HG03139 (cell line): Measurements from ENCODE around the gene RCBTB1.
"Not testable (repeated sequence)": the region's sequence is repeated elsewhere in the genome, so short reads cannot be mapped to it uniquely, and the experiment has no call there.

Source experiments
- ATAC-seq: cut with Tn5 transposase; IDR thresholded peaks from one replicate; pipeline ENCODE4 v1.9.1; 2021; ENCODE audit not compliant: unreplicated experiment

RCBTB1 gene

GRCh38 chr13:49585220-49586157, at the start of gene RCBTB1:
Gene RCBTB1 (minus strand): TSS chr13:49585558. CDS start chr13:49567279, 18,279 bp downstream.
- peak; percentile 86 for ATAC-seq

GRCh38 chr13:49633710-49634109, 48.4 kb upstream of the RCBTB1 start:
- no peak for ATAC-seq

- ATAC-seq, result no peak
Measured at GRCh38 chr13:49632156-49632555, 46.8 kb upstream of the RCBTB1 start.

- no peak for ATAC-seq
Measured at GRCh38 chr13:49630580-49630979, 45.2 kb upstream of the RCBTB1 start.

- ATAC-seq, result no peak
Measured at GRCh38 chr13:49629947-49630346, 44.6 kb upstream of the RCBTB1 start.

GRCh38 chr13:49629196-49629938, 44.0 kb upstream of the RCBTB1 start:
- no peak for ATAC-seq

GRCh38 chr13:49627831-49628652, 42.7 kb upstream of the RCBTB1 start, which contains the start of gene ARL11:
Gene ARL11 (plus strand): TSS chr13:49628507. CDS start chr13:49630448, 1,941 bp downstream.
- ATAC-seq, result peak; percentile 96

- no peak for ATAC-seq
Measured at GRCh38 chr13:49625392-49626079, 40.2 kb upstream of the RCBTB1 start.

GRCh38 chr13:49624229-49624628, 38.9 kb upstream of the RCBTB1 start:
- ATAC-seq, result no peak

- no peak for ATAC-seq
Measured at GRCh38 chr13:49622174-49622946, 37.0 kb upstream of the RCBTB1 start.

GRCh38 chr13:49620170-49620621, 34.8 kb upstream of the RCBTB1 start:
- ATAC-seq, result no peak

- no peak for ATAC-seq
Measured at GRCh38 chr13:49616676-49617065, 31.3 kb upstream of the RCBTB1 start.

- ATAC-seq, result no peak
Measured at GRCh38 chr13:49615836-49616675, 30.7 kb upstream of the RCBTB1 start.

GRCh38 chr13:49612042-49612441, 26.7 kb upstream of the RCBTB1 start:
- not testable (repeated sequence) for ATAC-seq

GRCh38 chr13:49610176-49610575, 24.8 kb upstream of the RCBTB1 start:
- no peak for ATAC-seq

- no peak for ATAC-seq
Measured at GRCh38 chr13:49608651-49609331, 23.4 kb upstream of the RCBTB1 start.

GRCh38 chr13:49607761-49608160, 22.4 kb upstream of the RCBTB1 start:
- ATAC-seq, result no peak
